Ascending aorta (tissue), 2 donors: ENCODE results near the gene ASPA. TPM values are rescaled to one million over a fixed set of nuclear protein-coding genes. Genes with fewer than 3 reads are reported as not detected.

Experiments
- DNase-seq, 2 donors: peaks; one replicate each; pipeline ENCODE4 v3.0.0-alpha.2; 2019; ENCODE audit warnings: low spot score in 2 of 2
- H3K27ac ChIP-seq, 2 donors: fragments of 200-600 bp; sonication (generic); one replicate each; pipeline ENCODE4 v1.5.1; 2016 to 2017; ENCODE audit warnings: mild to moderate bottlenecking in 1 of 2
- H3K27me3 ChIP-seq: fragments of 200-600 bp; sonication (generic); one replicate; pipeline ENCODE4 v1.5.1; 2017
- H3K36me3 ChIP-seq, 2 donors: fragments of 200-600 bp; sonication (generic); one replicate each; pipeline ENCODE4 v1.5.1; 2016
- H3K4me1 ChIP-seq, 2 donors: fragments of 200-600 bp; sonication (generic); one replicate each; pipeline ENCODE4 v1.5.1; 2016 to 2017; ENCODE audit warnings: mild to moderate bottlenecking in 1 of 2
- H3K4me3 ChIP-seq, 2 donors: fragments of 200-600 bp; sonication (generic); one replicate each; pipeline ENCODE4 v1.5.1; 2016 to 2017; ENCODE audit warnings: mild to moderate bottlenecking in 1 of 2
- H3K9me3 ChIP-seq, 2 donors: fragments of 200-600 bp; sonication (generic); one replicate each; pipeline ENCODE4 v1.5.1; 2016
- intact Hi-C: fragments of 100-400 bp; cut with DNase I; formaldehyde crosslinking; loops from one replicate; pipeline ENCODE4 v1.15.1; 2023
- total RNA-seq: library from RNA; depleted of rRNA; stranded (reverse); fragments of >200 nt; gene quantifications from one replicate; pipeline ENCODE4 v1.1.0, GENCODE V29; 2016
- TF ChIP-seq, protein P1 (sequence below), 3 experiments: fragments of 200-600 bp in 2 of 3; fragments of 450-650 bp in 1 of 3; sonication (generic) in 2 of 3; IDR thresholded peaks; one replicate each; pipeline ENCODE4 v1.5.1; 2016 to 2019; ENCODE audit warnings: antibody characterized with exemption in 3 of 3, mild to moderate bottlenecking in 1 of 3, moderate library complexity in 1 of 3

The ASPA gene
- total RNA-seq, 1 donor from 2014 or later: 0.11 TPM

DNA sequence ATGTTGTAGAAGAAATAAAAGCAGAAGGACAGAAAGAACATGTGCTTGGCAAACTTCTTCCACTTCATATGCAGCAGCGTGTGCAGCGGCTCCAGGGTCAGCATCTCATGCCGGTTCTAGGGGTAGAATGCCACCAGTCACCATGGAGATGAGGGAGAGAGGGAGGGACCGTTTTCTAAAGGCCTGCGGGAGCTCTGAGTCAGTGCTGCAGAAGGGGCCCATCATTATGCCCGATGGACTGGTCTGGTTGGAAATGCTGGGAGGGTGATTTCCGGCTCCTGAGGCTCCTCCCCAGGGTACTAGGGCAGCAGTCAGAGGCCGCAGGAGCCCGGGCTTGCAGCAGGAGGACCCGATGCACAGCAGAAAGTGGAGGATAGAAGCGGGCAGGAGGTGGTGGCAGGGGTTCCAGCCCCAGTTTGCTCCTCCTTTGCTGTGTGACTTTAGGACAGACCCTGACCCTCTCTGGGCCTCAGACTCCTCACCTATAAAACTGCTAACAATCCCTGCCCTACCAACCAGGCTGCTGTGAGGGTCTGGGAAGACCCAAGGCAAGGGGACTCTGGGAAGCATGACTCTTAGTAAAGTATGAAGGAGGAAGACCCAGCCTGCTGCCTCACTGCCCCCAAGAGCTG lies 53.2 kb downstream of the ASPA start:
- Histone ChIP-seq H3K4me3 (no peak overlapping the region), H3K36me3 (no peaks in the 10 kb centered on the region), H3K9me3 (no peaks in the 10 kb centered on the region), H3K27me3 (no peaks in the 10 kb centered on the region), H3K4me1 (no peaks in the 10 kb centered on the region), H3K27ac (no peak overlapping the region)
- intact Hi-C loops: no loop called here
- DNase-seq: no peak
- TF ChIP-seq, protein P1, sequence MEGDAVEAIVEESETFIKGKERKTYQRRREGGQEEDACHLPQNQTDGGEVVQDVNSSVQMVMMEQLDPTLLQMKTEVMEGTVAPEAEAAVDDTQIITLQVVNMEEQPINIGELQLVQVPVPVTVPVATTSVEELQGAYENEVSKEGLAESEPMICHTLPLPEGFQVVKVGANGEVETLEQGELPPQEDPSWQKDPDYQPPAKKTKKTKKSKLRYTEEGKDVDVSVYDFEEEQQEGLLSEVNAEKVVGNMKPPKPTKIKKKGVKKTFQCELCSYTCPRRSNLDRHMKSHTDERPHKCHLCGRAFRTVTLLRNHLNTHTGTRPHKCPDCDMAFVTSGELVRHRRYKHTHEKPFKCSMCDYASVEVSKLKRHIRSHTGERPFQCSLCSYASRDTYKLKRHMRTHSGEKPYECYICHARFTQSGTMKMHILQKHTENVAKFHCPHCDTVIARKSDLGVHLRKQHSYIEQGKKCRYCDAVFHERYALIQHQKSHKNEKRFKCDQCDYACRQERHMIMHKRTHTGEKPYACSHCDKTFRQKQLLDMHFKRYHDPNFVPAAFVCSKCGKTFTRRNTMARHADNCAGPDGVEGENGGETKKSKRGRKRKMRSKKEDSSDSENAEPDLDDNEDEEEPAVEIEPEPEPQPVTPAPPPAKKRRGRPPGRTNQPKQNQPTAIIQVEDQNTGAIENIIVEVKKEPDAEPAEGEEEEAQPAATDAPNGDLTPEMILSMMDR (IDR thresholded peaks at IDR 0.05): no peak

DNA sequence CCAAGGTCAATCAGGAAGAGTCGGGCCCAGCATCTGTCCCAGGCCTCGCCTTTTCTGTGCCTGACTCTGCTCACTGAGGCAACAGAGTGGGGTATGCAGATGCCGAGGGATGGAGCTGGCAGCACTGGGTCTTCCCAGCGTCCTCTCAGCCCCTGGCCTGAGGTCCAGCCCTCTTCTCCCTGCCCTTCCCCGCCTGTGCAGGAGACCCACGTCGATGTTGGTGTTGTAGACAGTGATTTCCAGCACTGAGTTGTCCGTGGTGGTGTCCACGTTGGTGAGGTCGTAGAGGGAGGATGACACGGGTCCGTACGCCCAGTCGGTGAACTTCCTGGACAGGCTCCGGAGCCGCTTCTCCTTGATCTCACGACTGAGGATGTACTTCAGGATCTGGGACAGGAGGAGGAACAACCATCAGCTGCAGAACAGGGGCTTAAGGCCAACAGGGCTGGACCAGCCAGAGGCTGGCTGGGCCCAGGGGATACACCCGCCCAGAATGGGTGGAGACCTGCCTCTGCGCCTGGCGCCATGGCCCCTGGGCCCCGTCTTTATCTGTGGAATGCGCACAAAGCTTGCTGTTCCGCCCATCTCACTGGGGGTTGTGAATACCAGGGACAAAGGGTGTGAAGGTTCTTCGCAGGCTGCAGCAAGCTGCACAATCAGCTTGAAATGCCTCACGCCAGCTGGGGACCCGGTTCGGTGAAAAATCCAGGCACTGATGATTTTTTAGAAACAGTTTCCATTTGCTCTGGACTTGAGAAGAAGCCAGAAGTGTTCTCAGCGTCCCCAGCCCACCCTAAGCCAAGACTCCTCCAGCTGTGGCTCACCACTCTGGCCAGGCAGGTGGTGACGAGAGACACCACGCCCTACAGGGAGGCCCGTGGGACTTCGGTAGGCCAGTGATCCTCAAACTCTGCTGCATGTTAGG lies 54.3 kb downstream of the ASPA start:
- DNase-seq: no peak

DNA sequence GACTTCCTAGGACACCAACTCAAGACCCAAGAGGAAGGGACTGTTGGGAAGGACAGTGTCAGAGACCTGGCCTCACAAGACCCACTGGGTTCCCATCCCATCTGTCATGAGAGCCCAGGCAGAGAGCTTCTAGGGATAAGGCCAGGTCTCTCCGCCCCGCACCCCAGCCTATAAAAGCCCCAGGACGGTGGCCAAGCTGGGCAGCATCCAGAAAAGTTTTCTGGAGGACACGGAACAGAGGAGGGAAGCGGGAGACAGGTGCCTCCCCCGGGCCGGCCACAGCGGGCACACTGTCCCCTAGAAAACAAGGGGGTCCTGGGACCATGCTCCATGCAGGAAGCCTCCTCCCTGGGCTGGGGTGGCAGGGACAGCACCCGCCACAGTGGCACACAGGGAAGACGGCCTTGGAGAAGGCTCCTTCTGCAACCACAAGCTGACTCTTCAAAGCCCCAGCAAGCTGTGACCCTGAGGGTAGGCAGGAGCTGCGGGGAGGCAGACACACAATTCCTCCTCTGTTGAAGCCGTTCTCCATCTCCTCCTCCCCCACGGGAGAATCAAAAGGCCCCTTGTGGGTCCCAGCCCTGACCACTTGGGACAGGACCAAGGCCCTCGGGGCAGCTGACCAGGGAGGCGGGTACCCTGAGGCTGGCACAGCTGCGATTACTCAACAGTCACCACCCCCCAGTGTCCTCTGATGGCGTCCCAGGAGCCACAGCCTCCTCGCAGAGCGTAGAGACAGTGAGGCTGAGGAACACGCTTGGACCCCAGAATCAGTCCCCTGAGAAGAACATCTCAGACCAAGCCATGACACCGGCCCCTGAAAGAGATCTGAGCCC lies 55.7 kb downstream of the ASPA start:
- intact Hi-C loops: no loop called here
- Histone ChIP-seq H3K36me3 (no peaks in the 10 kb centered on the region), H3K4me3 (no peak overlapping the region), H3K27me3 (no peaks in the 10 kb centered on the region), H3K4me1 (no peaks in the 10 kb centered on the region), H3K27ac (no peak overlapping the region), H3K9me3 (no peaks in the 10 kb centered on the region)
- TF ChIP-seq, protein P1 (IDR thresholded peaks at IDR 0.05): no peak
- no peak for DNase-seq

More for the DNA sequence above, 54.3 kb downstream of the ASPA start:
- H3K27ac ChIP-seq: no peak overlapping the region
- TF ChIP-seq, protein P1 (IDR thresholded peaks at IDR 0.05): no peak
- no peaks in the 10 kb centered on the region for H3K27me3 ChIP-seq
- no peaks in the 10 kb centered on the region for H3K4me1 ChIP-seq
- H3K9me3 ChIP-seq: no peaks in the 10 kb centered on the region
- peak overlapping the region in 1 of 2 donors; percentile 32 for H3K4me3 ChIP-seq
- H3K36me3 ChIP-seq: no peaks in the 10 kb centered on the region
- intact Hi-C loops: no loop called here

DNA sequence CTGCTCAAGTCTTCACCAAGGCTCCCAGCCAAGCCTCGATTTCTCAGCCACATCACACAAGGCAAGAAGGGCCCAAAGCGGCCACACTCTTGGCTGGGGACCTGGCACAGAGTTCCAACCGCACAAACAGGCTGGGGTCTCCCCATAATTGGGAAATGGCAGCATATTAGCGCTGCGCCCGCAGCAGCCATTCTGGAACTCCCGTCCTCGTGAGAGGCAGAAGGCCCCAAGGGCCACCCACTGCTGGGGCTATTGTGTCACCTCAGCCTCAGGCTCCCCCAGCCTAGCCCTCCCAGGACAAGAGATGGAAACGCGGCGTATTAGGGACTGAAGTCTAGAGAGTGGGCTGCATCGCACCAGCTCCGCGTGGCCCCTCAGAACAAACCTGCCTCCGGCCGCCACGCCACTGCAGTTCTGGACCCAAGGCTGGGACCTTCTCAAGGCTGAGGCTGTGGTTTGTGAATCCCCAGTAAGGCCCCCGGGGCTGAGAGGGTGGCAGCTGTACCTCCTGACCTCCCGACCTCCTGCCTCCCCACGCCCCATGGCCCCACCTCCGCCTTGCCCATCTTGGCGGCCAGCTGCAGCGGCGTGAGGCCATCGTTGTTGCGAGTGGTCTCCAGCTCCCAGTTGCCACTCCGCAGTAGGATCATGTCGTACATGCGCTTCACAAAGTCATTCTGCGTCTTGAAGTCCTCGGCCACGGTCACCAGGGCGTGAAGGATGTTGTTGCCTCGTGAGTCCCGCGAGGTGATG lies 56.5 kb downstream of the ASPA start:
- H3K27me3 ChIP-seq: no peaks in the 10 kb centered on the region
- H3K9me3 ChIP-seq: no peaks in the 10 kb centered on the region
- H3K4me1 ChIP-seq: no peaks in the 10 kb centered on the region
- DNase-seq: no peak
- no peak overlapping the region for H3K27ac ChIP-seq
- no peak overlapping the region for H3K4me3 ChIP-seq
- intact Hi-C loops: no loop called here
- TF ChIP-seq, protein P1 (IDR thresholded peaks at IDR 0.05): no peak
- H3K36me3 ChIP-seq: no peaks in the 10 kb centered on the region

DNA sequence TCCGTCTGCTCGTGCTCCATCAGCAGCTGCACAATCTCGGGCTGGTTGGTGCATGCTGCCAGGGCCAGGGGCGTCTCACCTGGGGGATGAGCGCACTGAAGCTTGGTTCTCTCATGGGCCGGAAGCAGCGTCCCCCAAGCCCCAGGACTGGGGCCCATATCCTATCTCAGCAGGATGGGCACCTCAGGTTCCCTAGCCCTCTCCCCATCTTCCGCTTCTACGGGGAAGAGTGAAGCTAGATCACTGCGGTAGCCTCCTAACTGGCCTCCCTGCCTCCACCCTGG lies 57.0 kb downstream of the ASPA start:
- no peak for DNase-seq
- intact Hi-C loops: no loop called here
- Histone ChIP-seq H3K27me3 (no peaks in the 10 kb centered on the region), H3K4me1 (no peaks in the 10 kb centered on the region), H3K27ac (no peak overlapping the region), H3K9me3 (no peaks in the 10 kb centered on the region), H3K4me3 (no peak overlapping the region), H3K36me3 (no peaks in the 10 kb centered on the region)
- TF ChIP-seq, protein P1 (IDR thresholded peaks at IDR 0.05): no peak
